ENCODE measurements around the gene LMBRD1. TPM values are rescaled to one million over a fixed set of nuclear protein-coding genes. Genes with fewer than 3 reads are reported as not detected.

LMBRD1 gene
- total and polyA plus RNA-seq, 10 donors = 27.2 to 76.6 (median 52.0) TPM

DNA sequence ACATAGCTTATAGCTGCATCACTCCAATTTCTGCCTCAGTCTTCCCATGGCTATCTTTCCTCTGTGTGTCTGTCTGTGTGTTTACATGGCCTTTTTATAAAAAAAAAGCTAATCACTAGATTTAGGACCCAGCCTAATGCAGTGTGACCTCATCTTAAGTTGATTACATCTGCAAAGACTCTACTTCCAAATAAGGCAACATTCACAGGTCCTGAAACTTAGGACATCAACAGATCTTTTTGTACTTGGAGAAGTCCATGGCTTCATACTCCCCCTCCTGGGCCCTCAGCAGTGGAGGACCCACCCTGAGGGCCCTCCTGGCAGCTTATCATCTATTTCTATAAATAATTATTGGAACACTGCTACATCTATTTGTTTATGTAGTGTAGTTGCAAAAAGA lies 146.1 kb downstream of the LMBRD1 start:
- Histone ChIP-seq H3K27ac (no peak overlapping the region), H3K4me1 (no peaks in the 10 kb centered on the region), H3K4me3 (no peak overlapping the region), H3K36me3 (no peaks in the 10 kb centered on the region), H3K27me3 (replicated peaks in 1 of 7) (no peaks in the 10 kb centered on the region), H3K9me3 (no peaks in the 10 kb centered on the region)
- TF ChIP-seq POLR2AphosphoS5 (IDR thresholded peaks at IDR 0.05) = no peak
- TF ChIP-seq, protein P1, sequence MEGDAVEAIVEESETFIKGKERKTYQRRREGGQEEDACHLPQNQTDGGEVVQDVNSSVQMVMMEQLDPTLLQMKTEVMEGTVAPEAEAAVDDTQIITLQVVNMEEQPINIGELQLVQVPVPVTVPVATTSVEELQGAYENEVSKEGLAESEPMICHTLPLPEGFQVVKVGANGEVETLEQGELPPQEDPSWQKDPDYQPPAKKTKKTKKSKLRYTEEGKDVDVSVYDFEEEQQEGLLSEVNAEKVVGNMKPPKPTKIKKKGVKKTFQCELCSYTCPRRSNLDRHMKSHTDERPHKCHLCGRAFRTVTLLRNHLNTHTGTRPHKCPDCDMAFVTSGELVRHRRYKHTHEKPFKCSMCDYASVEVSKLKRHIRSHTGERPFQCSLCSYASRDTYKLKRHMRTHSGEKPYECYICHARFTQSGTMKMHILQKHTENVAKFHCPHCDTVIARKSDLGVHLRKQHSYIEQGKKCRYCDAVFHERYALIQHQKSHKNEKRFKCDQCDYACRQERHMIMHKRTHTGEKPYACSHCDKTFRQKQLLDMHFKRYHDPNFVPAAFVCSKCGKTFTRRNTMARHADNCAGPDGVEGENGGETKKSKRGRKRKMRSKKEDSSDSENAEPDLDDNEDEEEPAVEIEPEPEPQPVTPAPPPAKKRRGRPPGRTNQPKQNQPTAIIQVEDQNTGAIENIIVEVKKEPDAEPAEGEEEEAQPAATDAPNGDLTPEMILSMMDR (IDR thresholded peaks at IDR 0.05 in 8 of 11, conservative IDR thresholded peaks at IDR 0.05 in 3 of 11) = no peak
- no peak for TF ChIP-seq POLR2A (IDR thresholded peaks at IDR 0.05)
- intact Hi-C loops (cut with DNase I; ENCODE audit: low total_unique reads) = no loop called here
- no peak for DNase-seq

DNA sequence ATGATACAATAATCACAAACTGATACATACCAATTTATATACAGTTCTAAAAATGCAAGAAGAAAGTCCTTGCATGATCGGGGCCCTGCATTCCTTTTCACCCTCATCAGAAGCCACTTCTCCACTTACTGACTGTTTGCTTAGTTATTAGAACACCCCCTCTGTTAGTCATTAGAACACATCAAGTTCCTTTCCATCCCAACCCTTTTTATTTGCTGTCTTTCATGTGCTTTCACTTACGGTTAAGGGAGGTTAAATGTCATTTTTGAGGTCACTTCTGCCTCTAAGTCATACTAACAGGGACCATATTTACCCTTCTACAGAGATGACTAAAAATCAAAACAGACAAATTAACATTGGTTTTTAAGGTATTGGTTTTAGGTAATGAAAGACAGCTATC lies 149.1 kb downstream of the LMBRD1 start:
- Histone ChIP-seq H3K4me1 (no peaks in the 10 kb centered on the region), H3K4me3 (no peak overlapping the region), H3K9me3 (peaks cover 0 to 4% (median 0%) of the 10 kb centered on the region in 8 donors), H3K27ac (no peak overlapping the region), H3K36me3 (no peaks in the 10 kb centered on the region), H3K27me3 (replicated peaks in 1 of 7) (no peaks in the 10 kb centered on the region)
- WGBS, 5 donors = 65 to 75% (median 69%) methylated on average over 2 of the region's 2 CpGs
- DNase-seq = no peak
- TF ChIP-seq POLR2A (IDR thresholded peaks at IDR 0.05) (no peak), POLR2AphosphoS5 (IDR thresholded peaks at IDR 0.05) (no peak)
- TF ChIP-seq, protein P1 (IDR thresholded peaks at IDR 0.05 in 8 of 11, conservative IDR thresholded peaks at IDR 0.05 in 3 of 11) = no peak
- intact Hi-C loops (cut with DNase I; ENCODE audit: low total_unique reads) = no loop called here

DNA sequence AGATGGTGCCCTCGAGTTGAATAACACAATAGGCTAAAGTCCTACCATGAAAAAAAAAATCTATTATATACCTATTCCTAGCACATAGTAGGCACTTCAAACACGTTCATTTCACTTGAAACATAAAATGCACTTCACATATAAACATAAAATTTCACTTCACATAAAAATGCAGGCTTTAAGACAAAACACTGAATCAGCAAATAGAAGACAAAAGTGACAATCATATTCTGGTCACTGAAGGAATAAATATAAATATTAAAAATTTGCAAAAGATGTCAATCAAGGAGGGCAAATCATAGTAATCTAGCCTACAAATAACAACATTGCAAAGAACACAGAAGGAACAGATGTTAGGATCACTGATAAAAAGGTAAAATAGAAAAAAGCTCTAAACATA lies 153.1 kb downstream of the LMBRD1 start:
- 44 to 74% (median 56%) methylated on average over 2 of the region's 2 CpGs for WGBS, 5 donors

DNA sequence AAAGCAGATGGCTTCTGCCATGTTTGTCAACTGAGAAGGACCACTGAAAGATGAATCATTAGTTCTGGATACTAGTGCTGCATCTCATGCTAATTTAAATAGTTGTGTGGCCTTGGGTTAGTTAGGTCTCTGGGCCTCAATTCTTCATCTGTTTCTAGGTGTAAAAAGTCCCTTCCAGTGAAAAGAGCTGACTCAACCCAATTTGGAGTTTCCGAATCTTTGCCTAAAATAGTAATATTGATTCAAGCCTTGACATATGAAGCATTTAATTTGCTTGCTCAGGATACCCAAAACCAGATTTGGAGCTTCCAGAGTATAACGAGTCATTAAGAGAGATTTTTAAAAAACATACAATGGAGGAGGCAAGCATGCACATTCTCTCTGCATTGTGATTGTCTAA lies 163.9 kb downstream of the LMBRD1 start:
- intact Hi-C loops (cut with DNase I; ENCODE audit: low total_unique reads) = no loop called here
- Histone ChIP-seq H3K27ac (no peak overlapping the region), H3K4me3 (no peak overlapping the region), H3K27me3 (replicated peaks in 1 of 7) (no peaks in the 10 kb centered on the region), H3K4me1 (no peaks in the 10 kb centered on the region), H3K9me3 (peaks cover 0 to 14% (median 2%) of the 10 kb centered on the region in 8 donors), H3K36me3 (no peaks in the 10 kb centered on the region)
- TF ChIP-seq POLR2A (IDR thresholded peaks at IDR 0.05) = no peak
- TF ChIP-seq, protein P1 (IDR thresholded peaks at IDR 0.05 in 8 of 11, conservative IDR thresholded peaks at IDR 0.05 in 3 of 11) = no peak
- TF ChIP-seq POLR2AphosphoS5 (IDR thresholded peaks at IDR 0.05) = no peak
- 72 to 78% (median 77%) methylated on average over 2 of the region's 2 CpGs for WGBS, 5 donors
- DNase-seq = no peak

More for the DNA sequence above, 153.1 kb downstream of the LMBRD1 start:
- Histone ChIP-seq H3K9me3 (peaks cover 0 to 4% (median 0%) of the 10 kb centered on the region in 8 donors), H3K27me3 (replicated peaks in 1 of 7) (peaks cover 0 to 8% (median 0%) of the 10 kb centered on the region in 7 donors), H3K27ac (no peak overlapping the region), H3K36me3 (no peaks in the 10 kb centered on the region), H3K4me3 (no peak overlapping the region), H3K4me1 (no peaks in the 10 kb centered on the region)
- no peak for DNase-seq
- no peak for TF ChIP-seq POLR2A (IDR thresholded peaks at IDR 0.05)
- intact Hi-C loops (cut with DNase I; ENCODE audit: low total_unique reads) = no loop called here

Data from spleen (tissue), 11 donors.